Cardiac fibroblast (primary cell): ENCODE results near the gene HDAC10.

Experiments used
- DNase-seq, 2 donors: peaks; one replicate each; pipeline versions ENCODE4 v3.0.0 to v3.0.0-alpha.2; 2010; ENCODE audit warnings: low read depth in 2 of 2
- H3K4me3 ChIP-seq, 2 donors: replicated peaks in 1 of 2; 1 replicate in 1 of 2; 2 replicates in 1 of 2; pipeline ENCODE4 v1.5.1; 2011; ENCODE audit warnings: low read depth in 2 of 2, low read length in 2 of 2, mild to moderate bottlenecking in 2 of 2, moderate library complexity in 1 of 2
- TF ChIP-seq, protein P1 (sequence below): IDR thresholded peaks from one replicate; pipeline ENCODE4 v1.5.1; 2011; ENCODE audit warnings: low read depth, mild to moderate bottlenecking, low read length, inconsistent platforms

The HDAC10 gene

GRCh38 chr22:50202130-50202666, 48.9 kb downstream of the HDAC10 start:
- DNase-seq, result no peak
- TF ChIP-seq, protein P1, sequence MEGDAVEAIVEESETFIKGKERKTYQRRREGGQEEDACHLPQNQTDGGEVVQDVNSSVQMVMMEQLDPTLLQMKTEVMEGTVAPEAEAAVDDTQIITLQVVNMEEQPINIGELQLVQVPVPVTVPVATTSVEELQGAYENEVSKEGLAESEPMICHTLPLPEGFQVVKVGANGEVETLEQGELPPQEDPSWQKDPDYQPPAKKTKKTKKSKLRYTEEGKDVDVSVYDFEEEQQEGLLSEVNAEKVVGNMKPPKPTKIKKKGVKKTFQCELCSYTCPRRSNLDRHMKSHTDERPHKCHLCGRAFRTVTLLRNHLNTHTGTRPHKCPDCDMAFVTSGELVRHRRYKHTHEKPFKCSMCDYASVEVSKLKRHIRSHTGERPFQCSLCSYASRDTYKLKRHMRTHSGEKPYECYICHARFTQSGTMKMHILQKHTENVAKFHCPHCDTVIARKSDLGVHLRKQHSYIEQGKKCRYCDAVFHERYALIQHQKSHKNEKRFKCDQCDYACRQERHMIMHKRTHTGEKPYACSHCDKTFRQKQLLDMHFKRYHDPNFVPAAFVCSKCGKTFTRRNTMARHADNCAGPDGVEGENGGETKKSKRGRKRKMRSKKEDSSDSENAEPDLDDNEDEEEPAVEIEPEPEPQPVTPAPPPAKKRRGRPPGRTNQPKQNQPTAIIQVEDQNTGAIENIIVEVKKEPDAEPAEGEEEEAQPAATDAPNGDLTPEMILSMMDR, result no peak
- H3K4me3 ChIP-seq, result peak overlapping the region; percentile 70

DNA sequence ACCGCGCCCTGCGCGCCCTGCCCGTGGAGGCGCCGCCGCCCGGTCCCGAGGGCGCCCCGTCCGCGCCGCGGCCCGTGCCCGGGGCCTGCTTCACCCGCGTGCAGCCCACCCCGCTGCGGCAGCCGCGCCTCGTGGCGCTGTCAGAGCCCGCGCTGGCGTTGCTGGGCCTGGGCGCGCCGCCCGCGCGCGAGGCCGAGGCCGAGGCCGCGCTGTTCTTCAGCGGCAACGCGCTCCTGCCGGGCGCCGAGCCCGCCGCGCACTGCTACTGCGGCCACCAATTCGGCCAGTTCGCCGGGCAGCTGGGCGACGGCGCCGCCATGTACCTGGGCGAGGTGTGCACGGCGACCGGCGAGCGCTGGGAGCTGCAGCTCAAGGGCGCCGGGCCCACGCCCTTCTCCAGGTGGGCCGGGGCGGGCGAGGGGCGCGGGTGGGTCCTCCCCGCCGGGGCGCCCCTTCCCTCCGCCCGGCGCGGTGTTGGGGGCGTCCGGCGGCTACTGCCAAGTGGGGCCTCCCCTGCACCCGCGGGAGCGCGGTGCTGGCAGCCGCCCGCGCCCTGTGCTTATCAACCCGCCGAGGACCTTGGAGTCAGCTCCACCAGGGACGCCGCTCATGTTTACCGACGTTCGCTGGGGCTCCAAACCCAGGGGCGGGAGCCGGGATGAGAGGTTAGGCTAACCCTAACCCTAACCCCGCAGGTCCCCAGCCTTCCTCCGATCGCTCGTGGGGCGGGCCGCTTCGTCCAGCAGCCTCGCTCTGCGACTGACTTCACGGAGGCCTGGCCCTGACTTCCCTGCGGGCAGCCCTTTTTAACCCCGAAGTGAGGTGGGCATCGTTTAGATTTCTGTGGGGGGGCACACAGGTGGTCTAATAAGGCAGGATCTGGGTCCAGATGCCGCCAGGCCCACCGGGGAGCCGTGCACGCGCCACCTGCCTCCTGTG, 49.6 kb downstream of the HDAC10 start:
- no peak for DNase-seq
- H3K4me3 ChIP-seq, result peak overlapping the region; percentile 70
- TF ChIP-seq, protein P1, result no peak

DNA sequence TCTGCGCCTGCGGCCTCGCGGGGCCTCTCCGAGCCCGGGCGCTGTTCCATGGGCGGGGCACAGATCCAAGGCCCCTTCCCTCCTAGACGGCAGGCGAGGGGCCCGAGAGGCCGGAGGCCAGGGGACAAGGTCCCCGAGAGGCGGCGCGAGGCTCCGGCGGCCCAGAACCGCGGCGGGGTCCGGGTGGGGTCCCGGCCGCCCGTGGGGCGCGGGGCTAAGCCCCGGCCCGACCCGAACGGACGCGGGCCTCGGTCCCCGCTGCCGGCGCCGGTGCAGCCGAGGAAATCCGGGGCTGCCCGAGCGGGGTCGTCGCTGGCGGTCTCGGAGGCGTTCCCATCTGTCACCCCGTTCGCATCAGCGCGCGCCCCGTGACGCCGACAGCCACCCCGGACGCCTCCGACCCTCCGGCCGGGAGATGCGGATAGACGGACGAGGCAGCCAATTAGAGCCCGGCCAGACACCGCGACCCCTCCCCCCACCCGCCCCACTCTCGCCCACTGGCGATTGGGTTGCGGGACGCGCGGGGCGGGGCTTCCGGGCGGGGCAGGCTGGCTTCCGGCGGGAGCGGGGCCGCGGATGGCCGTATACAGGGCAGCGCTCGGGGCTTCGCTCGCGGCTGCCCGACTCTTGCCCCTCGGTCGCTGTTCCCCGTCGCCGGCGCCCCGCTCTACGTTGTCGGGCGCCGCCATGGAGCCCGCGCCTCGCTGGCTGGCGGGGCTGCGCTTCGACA, 50.4 kb downstream of the HDAC10 start, which contains the start of gene SELENOO:
Gene SELENOO (plus strand): TSS at position 551 of the 730 bp plus-strand sequence. CDS start 26 bp downstream, at position 577.
- H3K4me3 ChIP-seq, result peak within 1 kb of the TSS; percentile 70
- DNase-seq, result peak; percentile 86 to 92
- TF ChIP-seq, protein P1, result no peak

DNA sequence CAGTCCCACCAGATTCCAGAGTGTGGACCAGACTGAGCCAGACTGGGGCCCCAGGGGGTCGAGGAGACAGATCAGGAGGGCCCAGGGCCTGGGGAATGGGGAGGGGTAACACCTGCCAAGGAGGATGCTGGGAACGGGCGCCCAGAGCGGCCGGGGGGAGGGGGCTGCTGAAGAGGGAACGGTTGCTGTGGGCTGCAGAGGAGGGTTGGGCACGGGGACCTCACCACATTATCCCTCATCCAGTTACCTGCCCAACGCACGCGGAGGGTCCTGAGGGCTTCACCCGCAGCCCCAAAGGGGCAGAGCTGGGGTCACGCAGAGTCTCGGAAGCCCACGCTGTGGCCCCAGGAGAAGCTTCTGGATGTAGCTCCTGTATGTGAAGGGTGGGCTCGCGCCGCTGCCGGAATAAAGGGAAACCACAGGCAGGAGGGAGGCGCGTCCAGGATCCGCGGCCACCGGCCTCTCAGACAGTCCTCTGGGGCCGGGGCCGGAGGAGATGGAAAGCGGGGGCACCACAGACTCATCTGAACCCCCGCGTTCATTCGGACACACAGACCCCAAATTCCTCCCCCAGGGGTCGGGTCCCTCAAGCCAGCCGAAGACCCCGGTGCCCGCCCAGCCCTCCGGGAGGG, 51.1 kb downstream of the HDAC10 start:
- peak overlapping the region; percentile 54 to 70 for H3K4me3 ChIP-seq
- DNase-seq, result no peak
- TF ChIP-seq, protein P1, result no peak

GRCh38 chr22:50199251-50199721, 51.8 kb downstream of the HDAC10 start:
- H3K4me3 ChIP-seq, result no peak overlapping the region
- DNase-seq, result no peak
- TF ChIP-seq, protein P1, result no peak

- H3K4me3 ChIP-seq, result no peak overlapping the region
- DNase-seq, result no peak
- TF ChIP-seq, protein P1, result no peak
Measured at GRCh38 chr22:50198624-50199017, 52.4 kb downstream of the HDAC10 start.
